Measurements from ENCODE around the gene F7.

- TF ChIP-seq CTCF (IDR thresholded peaks at IDR 0.05) (no peak), POLR2AphosphoS5 (IDR thresholded peaks at IDR 0.05) (no peak)
Measured at GRCh38 chr13:113082198-113083021, 23.2 kb upstream of the F7 start.
